Uterus (tissue), 4 donors: Measurements from ENCODE around the gene ITPRIP. TPM values are rescaled to one million over a fixed set of nuclear protein-coding genes. Genes with fewer than 3 reads are reported as not detected.

Source experiments
- DNase-seq, 2 donors: peaks; one replicate each; pipeline ENCODE4 v3.0.0-alpha.2; 2019 to 2020
- H3K27ac ChIP-seq, 2 donors: fragments of 200-600 bp; sonication (generic); 1 replicate in 1 of 2; 2 replicates in 1 of 2; pipeline ENCODE4 v1.5.1; 2016 to 2018
- H3K27me3 ChIP-seq, 2 donors: fragments of 200-600 bp; sonication (generic); one replicate each; pipeline ENCODE4 v1.5.1; 2018 to 2019; ENCODE audit warnings: control low read depth in 1 of 2
- H3K36me3 ChIP-seq, 2 donors: fragments of 200-600 bp; sonication (generic); one replicate each; pipeline ENCODE4 v1.5.1; 2019; ENCODE audit warnings: control low read depth in 1 of 2
- H3K4me1 ChIP-seq, 2 donors: fragments of 200-600 bp; sonication (generic); one replicate each; pipeline ENCODE4 v1.5.1; 2018 to 2019; ENCODE audit warnings: control low read depth in 1 of 2
- H3K4me3 ChIP-seq, 2 donors: fragments of 200-600 bp; sonication (generic); 1 replicate in 1 of 2; 2 replicates in 1 of 2; pipeline ENCODE4 v1.5.1; 2018 to 2019; ENCODE audit warnings: mild to moderate bottlenecking in 1 of 2
- H3K9me3 ChIP-seq, 2 donors: fragments of 200-600 bp; sonication (generic); one replicate each; pipeline ENCODE4 v1.5.1; 2019; ENCODE audit warnings: control low read depth in 1 of 2
- CTCF ChIP-seq, 4 experiments: fragments of 200-600 bp in 2 of 4; fragments of 450-650 bp in 2 of 4; sonication (generic) in 2 of 4; IDR thresholded peaks; one replicate each; pipeline ENCODE4 v1.5.1; 2016 to 2019; ENCODE audit warnings: antibody characterized with exemption in 4 of 4, mild to moderate bottlenecking in 2 of 4, moderate library complexity in 1 of 4
- POLR2A ChIP-seq, 2 donors: fragments of 450-650 bp; IDR thresholded peaks; one replicate each; pipeline ENCODE4 v1.6.1; 2016; ENCODE audit warnings: antibody characterized with exemption in 2 of 2, mild to moderate bottlenecking in 1 of 2, moderate library complexity in 1 of 2
- intact Hi-C: fragments of 100-400 bp; cut with DNase I; formaldehyde crosslinking; loops from one replicate; pipeline ENCODE4 v1.15.1; 2023; ENCODE audit warnings: low total_unique reads
- total RNA-seq, 4 donors: library from RNA; depleted of rRNA in 3 of 4; stranded (reverse); fragments of >200 nt in 3 of 4; gene quantifications; one replicate each; pipeline versions ENCODE4 v1.1.0 to v1.2.4, GENCODE V29; 2014 to 2023
- donor health status: DM: yes; HTN: yes; CAD: no.

ITPRIP gene
- total RNA-seq, 4 donors from 2014 or later = 10.0 to 32.6 (median 22.4) TPM

GRCh38 chr10:104267721-104268404, 70.4 kb downstream of the ITPRIP start:
- no peak for DNase-seq
- TF ChIP-seq CTCF (IDR thresholded peaks at IDR 0.05) = no peak
- no peak for TF ChIP-seq POLR2A (IDR thresholded peaks at IDR 0.05)
- Histone ChIP-seq H3K27me3 (no peaks in the 10 kb centered on the region), H3K36me3 (no peaks in the 10 kb centered on the region), H3K4me1 (no peaks in the 10 kb centered on the region), H3K4me3 (peak overlapping the region; percentile 70 to 75), H3K9me3 (no peaks in the 10 kb centered on the region), H3K27ac (peak overlapping the region in 1 of 2 donors; percentile 77)
- intact Hi-C loops = no loop called here

- no peaks in the 10 kb centered on the region for H3K36me3 ChIP-seq
- no peak for DNase-seq
Measured at GRCh38 chr10:104264783-104265182, 73.5 kb downstream of the ITPRIP start.

GRCh38 chr10:104262055-104262454, 76.2 kb downstream of the ITPRIP start:
- no peaks in the 10 kb centered on the region for H3K36me3 ChIP-seq
- peaks cover 0 to 2% of the 10 kb centered on the region in 2 donors for H3K4me1 ChIP-seq
- H3K9me3 ChIP-seq = no peaks in the 10 kb centered on the region
- H3K27me3 ChIP-seq = no peaks in the 10 kb centered on the region
- H3K4me3 ChIP-seq = no peak overlapping the region
- no peak overlapping the region for H3K27ac ChIP-seq
- intact Hi-C loops = no loop called here
- TF ChIP-seq CTCF (IDR thresholded peaks at IDR 0.05) (no peak), POLR2A (IDR thresholded peaks at IDR 0.05) (no peak)
- DNase-seq = no peak

More at GRCh38 chr10:104264783-104265182, 73.5 kb downstream of the ITPRIP start:
- intact Hi-C loops = no loop called here
- no peaks in the 10 kb centered on the region for H3K9me3 ChIP-seq
- H3K4me3 ChIP-seq = no peak overlapping the region
- no peak overlapping the region for H3K27ac ChIP-seq
- no peaks in the 10 kb centered on the region for H3K27me3 ChIP-seq
- no peaks in the 10 kb centered on the region for H3K4me1 ChIP-seq
- TF ChIP-seq POLR2A (IDR thresholded peaks at IDR 0.05) = no peak
- TF ChIP-seq CTCF (IDR thresholded peaks at IDR 0.05) = no peak

- H3K9me3 ChIP-seq = no peaks in the 10 kb centered on the region
- intact Hi-C loops = no loop called here
- peak overlapping the region in 1 of 2 donors; percentile 51 for H3K27ac ChIP-seq
- peaks cover 0 to 5% of the 10 kb centered on the region in 2 donors for H3K4me1 ChIP-seq
- DNase-seq = no peak
- H3K4me3 ChIP-seq = no peak overlapping the region
- no peaks in the 10 kb centered on the region for H3K36me3 ChIP-seq
- TF ChIP-seq CTCF (IDR thresholded peaks at IDR 0.05) (no peak), POLR2A (IDR thresholded peaks at IDR 0.05) (no peak)
- no peaks in the 10 kb centered on the region for H3K27me3 ChIP-seq
Measured at GRCh38 chr10:104260775-104261115, 77.5 kb downstream of the ITPRIP start.

GRCh38 chr10:104259999-104260774, 78.1 kb downstream of the ITPRIP start:
- intact Hi-C loops = no loop called here

More at GRCh38 chr10:104259999-104260774, 78.1 kb downstream of the ITPRIP start:
- Histone ChIP-seq H3K4me3 (no peak overlapping the region), H3K27me3 (no peaks in the 10 kb centered on the region), H3K9me3 (no peaks in the 10 kb centered on the region), H3K36me3 (no peaks in the 10 kb centered on the region), H3K4me1 (peaks cover 0 to 5% of the 10 kb centered on the region in 2 donors), H3K27ac (peak overlapping the region in 1 of 2 donors; percentile 51)
- DNase-seq = no peak
- TF ChIP-seq POLR2A (IDR thresholded peaks at IDR 0.05) = no peak
- TF ChIP-seq CTCF (IDR thresholded peaks at IDR 0.05) = no peak
